ENCODE measurements around the gene HDDC3. TPM values are rescaled to one million over a fixed set of nuclear protein-coding genes. Genes with fewer than 3 reads are reported as not detected.
A peak's percentile ranks its signal among the peaks of the same experiment; 100 is the strongest.

Gene HDDC3
- total and polyA plus RNA-seq, 9 of the 15 experiments (the other 6 are each of a cell fraction or from before 2014, with no cell fraction given), result 14.9 to 55.8 (median 36.9) TPM

GRCh38 chr15:90936823-90937222 is 4.5 kb upstream of the HDDC3 start:
- H3K4me2 ChIP-seq (ENCODE audit: insufficient read depth, low read length), result peak overlapping the region; percentile 93
- 42% methylated on average over 1 of the region's 1 CpG for WGBS (ENCODE audit: insufficient coverage, low coverage, missing lambda C conversion rate)
- CTCF ChIA-PET (ENCODE audit: low intra/inter-chr PET ratio), result no interaction called here
- H2AFZ ChIP-seq (ENCODE audit: low read depth, low read length), result no peak overlapping the region
- H3K27ac ChIP-seq (ENCODE audit: extremely low read depth, low read depth, low read length), result peak overlapping the region; percentile 19; the same call in 2 of the 3 replicates
- DNase-seq (ENCODE audit: extremely low read depth in 1 of 4, low spot score in 3 of 4) (no peak), ATAC-seq (no peak), FAIRE-seq (no peak)
- no peak for TF ChIP-seq RUNX1 (IDR thresholded peaks at IDR 0.05; ENCODE audit: low read depth)
- TF ChIP-seq ZNF121 (CRISPR knock-in tag; conservative IDR thresholded peaks at IDR 0.05), result peak; percentile 43; the same call in 1 of the 2 replicates
- POLR2A ChIA-PET, result interaction anchor here (0.7 to 4.4 kb wide), 6 partner anchors 10 to 58 kb away, joined by 3 to 20 read pairs (median 10); partner anchors contain the start of genes PRC1 and RCCD1
- H3K79me2 ChIP-seq (ENCODE audit: control insufficient read depth, insufficient read depth, low read length), result peaks cover 27% of the 10 kb centered on the region
- H4K20me1 ChIP-seq (replicated peaks; ENCODE audit: control insufficient read depth, insufficient read depth, low read length), result no peaks in the 10 kb centered on the region
- peak overlapping the region; percentile 80; the same call in 1 of the 2 replicates for H3K4me3 ChIP-seq
- intact Hi-C loops (cut with micrococcal nuclease), result loop anchor here (10.0 kb wide), 2 partner anchors 288 to 642 kb away; no protein-coding TSS in a partner anchor
- in situ Hi-C loops (cut with MboI), result no loop called here
- BruUV-seq (replicated peaks), result no TSS peak
- H3K36me3 ChIP-seq (ENCODE audit: control insufficient read depth, insufficient read depth, low read length), result peaks cover 46% of the 10 kb centered on the region
- no peaks in the 10 kb centered on the region for H3K9me1 ChIP-seq (ENCODE audit: control insufficient read depth, insufficient read depth, low read length)
- peaks cover 31 to 46% of the 10 kb centered on the region in 2 experiments for H3K4me1 ChIP-seq (replicated peaks in 1 of 2; ENCODE audit: control insufficient read depth in 2 of 2, insufficient read depth in 2 of 2, low read length in 2 of 2)
- H3K9me3 ChIP-seq (replicated peaks; ENCODE audit: control insufficient read depth, insufficient read depth, low read depth, low read length), result no peaks in the 10 kb centered on the region
- H3K9ac ChIP-seq (ENCODE audit: insufficient read depth in 1 of 2, low read depth in 2 of 2, low read length in 2 of 2), result peak overlapping the region; percentile 55 to 77; a peak in 3 of 4 replicates
- no peaks in the 10 kb centered on the region for H3K27me3 ChIP-seq (ENCODE audit: control insufficient read depth in 2 of 2, insufficient read depth in 2 of 2, low read length in 2 of 2)

- Histone ChIP-seq H2AFZ (ENCODE audit: low read depth, low read length) (peak within 1 kb of the TSS; percentile 91), H3K79me2 (ENCODE audit: control insufficient read depth, insufficient read depth, low read length) (peaks cover 42% of the 10 kb centered on the region), H3K9ac (ENCODE audit: insufficient read depth in 1 of 2, low read depth in 2 of 2, low read length in 2 of 2) (peak within 1 kb of the TSS; percentile 77 to 95), H3K9me3 (replicated peaks; ENCODE audit: control insufficient read depth, insufficient read depth, low read depth, low read length) (no peaks in the 10 kb centered on the region), H3K4me3 (peak within 1 kb of the TSS; percentile 80), H4K20me1 (replicated peaks; ENCODE audit: control insufficient read depth, insufficient read depth, low read length) (no peaks in the 10 kb centered on the region), H3K4me2 (ENCODE audit: insufficient read depth, low read length) (peak within 1 kb of the TSS; percentile 93), H3K4me1 (replicated peaks in 1 of 2; ENCODE audit: control insufficient read depth in 2 of 2, insufficient read depth in 2 of 2, low read length in 2 of 2) (peaks cover 41 to 61% of the 10 kb centered on the region in 2 experiments), H3K27ac (ENCODE audit: extremely low read depth, low read depth, low read length) (peak within 1 kb of the TSS; percentile 65), H3K9me1 (ENCODE audit: control insufficient read depth, insufficient read depth, low read length) (no peaks in the 10 kb centered on the region), H3K27me3 (ENCODE audit: control insufficient read depth in 2 of 2, insufficient read depth in 2 of 2, low read length in 2 of 2) (no peaks in the 10 kb centered on the region), H3K36me3 (ENCODE audit: control insufficient read depth, insufficient read depth, low read length) (peaks cover 39% of the 10 kb centered on the region)
- in situ Hi-C loops (cut with MboI), result no loop called here
- intact Hi-C loops (cut with micrococcal nuclease), result loop anchor here (1.0 to 10.0 kb wide), 7 partner anchors 97 to 640 kb away; no protein-coding TSS in a partner anchor
- WGBS (ENCODE audit: insufficient coverage, low coverage, missing lambda C conversion rate), result 1% methylated on average over 35 of the region's 65 CpGs
- DNase-seq (ENCODE audit: extremely low read depth in 1 of 4, low spot score in 3 of 4) (peak; percentile 94 to 97 (median 96)), ATAC-seq (peak; percentile 83), FAIRE-seq (peak; percentile 61)
- no TSS peak for BruUV-seq (replicated peaks)
- ChIA-PET CTCF (ENCODE audit: low intra/inter-chr PET ratio) (interaction anchor here (0.5 to 1.0 kb wide), 5 partner anchors 32 to 642 kb away, joined by 3 to 4 read pairs (median 3); no protein-coding TSS in a partner anchor), POLR2A (interaction anchor here (0.5 to 6.7 kb wide), 15 partner anchors 9 to 319 kb away, joined by 3 to 70 read pairs (median 6); partner anchors contain the start of genes MAN2A2, RCCD1 and VPS33B)
- TF ChIP-seq ZBTB7A (IDR thresholded peaks at IDR 0.05; ENCODE audit: borderline replicate concordance, control insufficient read depth, low read depth, low read length) (peak; percentile 87; the same call in 1 of the 2 replicates), POLR2A (conservative IDR thresholded peaks at IDR 0.05) (peak; percentile 50; the same call in 1 of the 2 replicates), NFRKB (IDR thresholded peaks at IDR 0.05; ENCODE audit: low read depth) (no peak), SP1 (CRISPR knock-in tag; IDR thresholded peaks at IDR 0.05) (no peak), ZBTB26 (CRISPR knock-in tag; IDR thresholded peaks at IDR 0.05) (0 out of 2 replicates have a peak, but pooled peaks have one; percentile 25), ZNF232 (CRISPR knock-in tag; IDR thresholded peaks at IDR 0.05) (0 out of 2 replicates have a peak, but pooled peaks have one; percentile 40), MED1 (CRISPR knock-in tag; IDR thresholded peaks at IDR 0.05; ENCODE audit: borderline replicate concordance) (no peak), ARID1B (IDR thresholded peaks at IDR 0.05) (0 out of 2 replicates have a peak, but pooled peaks have one; percentile 22), MYC (IDR thresholded peaks at IDR 0.05; ENCODE audit: low read depth, low read length) (no peak), MYC (CRISPR knock-in tag; IDR thresholded peaks at IDR 0.05; ENCODE audit: borderline replicate concordance, low read depth) (0 out of 2 replicates have a peak, but pooled peaks have one; percentile 46), ERF (CRISPR knock-in tag; IDR thresholded peaks at IDR 0.05) (no peak), HNRNPLL (IDR thresholded peaks at IDR 0.05; ENCODE audit: low read depth, low read length, poor library complexity, severe bottlenecking) (peak; percentile 57)
Observed at GRCh38 chr15:90934949-90935751, 2.8 kb upstream of the HDDC3 start, which contains the start of gene UNC45A. TSS of gene UNC45A (plus strand) at chr15:90935285. CDS start at chr15:90935325, 40 bp downstream.
